KBM-7 (cell line): ENCODE measurements around the gene REX1BD.
"Not testable (repeated sequence)": the region's sequence is repeated elsewhere in the genome, so short reads cannot be mapped to it uniquely, and the experiment has no call there.

Experiments used
- DNase-seq: peaks from one replicate; pipeline ENCODE4 v3.0.0-alpha.2; 2015
- in situ Hi-C: fragments of 300-500 bp; cut with MboI; formaldehyde crosslinking; loops from 2 replicates; pipeline ENCODE4 v1.14.3; 2020; ENCODE audit warnings: low sequenced_read_pairs, low pct_unique_long_range_greater_than_20kb, mixed read lengths

The REX1BD gene

DNA sequence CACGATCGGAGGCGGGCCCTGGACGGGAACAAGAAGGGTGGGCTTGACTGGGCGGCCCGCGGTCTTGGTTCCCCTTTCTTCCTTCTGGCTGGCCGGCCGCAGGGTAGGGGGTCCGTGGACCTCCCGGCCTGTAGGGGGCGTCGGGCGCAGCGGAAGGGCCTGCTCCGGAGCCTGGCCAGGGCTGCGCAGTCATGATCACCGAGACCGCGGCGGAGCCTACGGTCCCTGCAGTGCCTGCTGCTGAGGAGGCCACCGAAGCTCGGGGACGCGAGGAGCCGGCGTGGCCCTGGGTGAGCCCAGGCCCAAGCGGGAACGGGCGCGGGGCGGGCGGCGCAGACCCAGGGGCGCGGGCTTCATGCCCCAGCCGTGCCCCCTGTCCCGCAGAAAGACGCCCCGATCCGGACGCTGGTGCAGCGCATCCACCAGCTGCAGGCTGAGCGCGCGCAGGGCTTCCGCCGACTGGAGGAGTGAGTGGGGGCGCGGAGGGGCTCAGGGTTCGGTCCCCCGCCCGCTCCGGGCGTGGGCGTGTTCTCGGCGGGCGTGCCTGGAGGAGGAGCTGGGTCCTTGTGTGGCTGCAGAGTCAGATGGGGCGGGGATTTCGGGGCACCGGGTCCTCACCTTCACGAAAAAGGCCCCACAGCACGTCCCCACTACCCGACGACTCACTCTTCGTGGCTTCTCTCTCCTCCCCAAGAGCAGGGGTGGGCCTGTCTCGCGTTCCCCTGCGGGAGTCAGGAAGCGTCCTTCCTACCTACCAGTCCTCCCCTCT is at the start of gene REX1BD:
REX1BD (plus strand) TSS at position 188 of the 769 bp plus-strand sequence; CDS start at position 192, 4 bp downstream.
- in situ Hi-C loops, result no loop called here
- peak; percentile 97 for DNase-seq

- no peak for DNase-seq
- in situ Hi-C loops, result no loop called here
These were observed 49.2 kb upstream of the REX1BD start for GRCh38 chr19:18539372-18539771.

GRCh38 chr19:18540200-18540599 is 48.4 kb upstream of the REX1BD start:
- DNase-seq, in situ Hi-C loops: not testable (repeated sequence)

DNA sequence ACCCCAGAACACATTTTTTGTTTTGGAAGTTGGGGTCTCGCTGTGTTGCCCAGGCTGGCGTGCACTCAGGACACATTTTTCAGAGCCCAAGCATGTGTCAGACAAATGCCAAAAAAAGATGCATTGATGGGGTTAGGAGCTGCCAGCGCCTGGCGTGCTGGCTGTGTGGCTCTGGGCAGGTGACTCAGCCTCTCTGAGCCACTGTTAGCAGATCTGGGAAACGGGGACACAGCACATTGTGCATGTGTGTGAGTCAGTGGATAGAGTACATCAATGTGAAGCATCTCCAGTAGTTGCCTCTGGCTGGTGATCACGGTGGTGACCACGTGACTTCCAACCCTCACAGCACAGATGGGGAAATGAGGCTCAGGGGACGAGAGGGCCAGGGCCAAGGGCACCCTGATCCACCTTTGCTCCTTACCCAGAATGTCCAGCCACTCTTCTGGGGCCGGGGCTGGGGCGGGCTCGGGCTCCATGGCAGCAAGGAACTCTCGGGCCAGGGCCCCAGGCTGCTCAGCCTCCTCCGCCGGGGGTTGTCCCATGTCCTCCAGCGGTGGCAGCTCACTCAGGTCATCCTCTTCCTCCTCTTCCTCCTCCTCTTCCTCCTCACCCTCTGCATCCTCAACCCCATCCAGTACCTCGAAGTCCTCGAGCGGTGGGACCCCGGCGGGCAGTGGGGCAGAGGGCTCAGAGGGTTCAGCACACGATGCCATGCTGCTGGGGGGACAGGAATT is 47.2 kb upstream of the REX1BD start:
- no peak for DNase-seq
- in situ Hi-C loops, result no loop called here

DNA sequence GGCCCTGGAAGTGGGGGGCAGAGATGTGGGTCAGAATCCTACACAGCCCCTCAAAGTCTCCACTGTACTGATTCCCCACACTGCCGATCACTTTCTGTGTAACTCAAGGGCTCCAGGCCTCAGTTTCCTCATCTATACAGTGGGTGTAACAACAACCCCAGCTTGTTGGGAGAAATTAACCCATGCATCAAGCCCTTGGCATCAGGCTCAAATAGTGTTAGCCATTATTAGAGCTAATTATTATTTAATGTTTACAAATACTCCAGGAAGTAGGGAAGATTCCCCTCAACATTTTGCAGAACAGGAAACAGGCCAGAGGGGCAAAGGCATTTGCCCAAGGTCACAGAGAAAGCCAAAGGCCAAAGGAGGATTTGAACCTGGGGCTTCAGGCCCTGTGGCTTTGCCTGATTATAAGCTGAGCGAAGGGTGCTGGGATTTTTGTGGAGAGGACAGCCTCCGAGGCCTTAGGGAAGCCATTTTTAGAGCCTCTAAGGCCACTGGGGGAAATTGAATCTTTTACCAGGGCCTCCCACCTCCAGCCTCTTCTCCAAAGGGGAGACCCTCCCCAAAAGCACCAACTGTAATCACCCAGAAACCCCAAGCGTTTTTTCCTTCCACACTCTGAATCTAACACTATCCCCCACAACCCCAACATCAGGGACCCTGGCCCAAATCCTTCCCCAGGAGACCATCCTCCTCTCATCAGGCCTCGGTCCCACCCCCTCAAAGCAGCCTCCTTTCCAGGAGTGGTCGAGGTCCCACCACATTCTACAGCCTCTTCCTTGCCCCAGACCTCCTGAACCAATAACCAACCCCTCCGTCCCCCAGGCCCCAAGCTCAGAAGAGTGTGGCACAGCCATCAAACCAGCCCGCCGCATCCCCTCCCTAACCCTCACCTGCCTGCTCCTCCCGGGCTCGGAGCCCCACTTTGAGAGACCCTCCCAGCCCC is 46.3 kb upstream of the REX1BD start:
- in situ Hi-C loops, result no loop called here
- DNase-seq, result no peak

GRCh38 chr19:18542941-18543813 is 45.4 kb upstream of the REX1BD start, which contains the start of gene FKBP8:
FKBP8 (minus strand) TSS chr19:18543573; CDS start chr19:18541970, 1,603 bp downstream.
- peak; percentile 83 for DNase-seq
- in situ Hi-C loops, result no loop called here

- DNase-seq, result peak; percentile 76
- in situ Hi-C loops, result no loop called here
These were observed 44.7 kb upstream of the REX1BD start for GRCh38 chr19:18543814-18544475.

GRCh38 chr19:18551631-18552030 is 37.0 kb upstream of the REX1BD start:
- no peak for DNase-seq
- in situ Hi-C loops, result no loop called here

GRCh38 chr19:18557411-18558201 is 31.0 kb upstream of the REX1BD start, which contains the start of gene KXD1:
KXD1 (plus strand) TSS chr19:18557870; CDS start chr19:18562057, 4,187 bp downstream.
- in situ Hi-C loops, result no loop called here
- peak; percentile 97 for DNase-seq

- DNase-seq, result no peak
These were observed 30.4 kb upstream of the REX1BD start for GRCh38 chr19:18558202-18558555.

GRCh38 chr19:18558604-18559003 is 30.0 kb upstream of the REX1BD start:
- DNase-seq, result peak; percentile 20
- in situ Hi-C loops, result no loop called here

More at GRCh38 chr19:18558202-18558555, 30.4 kb upstream of the REX1BD start:
- in situ Hi-C loops, result no loop called here

DNA sequence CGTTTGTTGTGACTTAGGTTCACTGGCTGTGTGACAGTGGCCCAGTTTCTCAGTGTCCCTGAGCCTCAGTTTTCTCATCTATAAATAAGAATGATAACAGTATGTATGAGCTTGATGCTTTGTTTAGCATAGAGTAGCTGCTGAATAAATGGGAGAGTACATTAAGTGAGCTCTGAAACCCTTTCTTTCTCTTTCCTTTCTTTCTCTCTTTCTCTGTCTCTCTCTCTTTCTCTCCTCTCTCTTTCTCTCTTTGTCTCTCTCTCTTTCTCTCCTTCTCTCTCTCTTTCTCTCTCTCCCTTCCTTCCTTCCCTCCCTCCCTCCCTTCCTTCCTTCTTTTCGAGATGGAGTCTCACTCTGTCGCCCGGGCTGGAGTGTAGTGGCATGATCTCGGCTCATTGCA is 28.9 kb upstream of the REX1BD start:
- in situ Hi-C loops, result no loop called here
- no peak for DNase-seq

- in situ Hi-C loops, result no loop called here
- DNase-seq, result no peak
These were observed 26.5 kb upstream of the REX1BD start for GRCh38 chr19:18562086-18562485.

- in situ Hi-C loops, result no loop called here
- DNase-seq, result no peak
These were observed 21.6 kb upstream of the REX1BD start for GRCh38 chr19:18566953-18567352.

DNA sequence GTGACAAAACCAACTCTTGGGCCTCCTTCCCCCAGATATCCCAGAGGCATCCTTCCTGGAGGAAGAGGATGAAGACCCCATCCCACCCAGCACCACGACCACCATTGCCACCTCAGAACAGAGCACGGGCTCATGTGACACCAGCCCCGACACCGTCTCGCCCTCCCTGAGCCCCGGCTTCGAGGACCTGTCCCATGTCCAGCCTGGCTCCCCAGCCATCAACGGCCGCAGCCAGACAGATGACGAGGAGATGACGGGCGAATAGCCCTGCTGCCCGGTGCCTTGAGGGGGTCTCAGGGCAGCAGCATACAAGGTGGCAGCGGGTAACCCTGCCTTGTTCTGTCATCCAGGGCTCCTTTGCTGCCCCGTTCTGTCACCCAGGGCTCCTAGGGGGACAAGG is 20.2 kb upstream of the REX1BD start:
- no peak for DNase-seq
- in situ Hi-C loops, result no loop called here

GRCh38 chr19:18571564-18572344 is 16.8 kb upstream of the REX1BD start, which contains the start of gene UBA52:
UBA52 (plus strand) TSS chr19:18571857; CDS start chr19:18573301, 1,444 bp downstream.
- in situ Hi-C loops, result no loop called here
- peak; percentile 98 for DNase-seq
